Heart right ventricle (tissue), 16 donors: Measurements from ENCODE around the gene VPS13C. TPM values are rescaled to one million over a fixed set of nuclear protein-coding genes. Genes with fewer than 3 reads are reported as not detected.

Experiments
- ATAC-seq, 8 donors: fragments of 200-7000 bp; cut with Tn5 transposase; one replicate each; pipeline ENCODE4 v1.9.1; 2020; ENCODE audit warnings: mild to moderate bottlenecking in 8 of 8, moderate library complexity in 8 of 8, moderate number of reproducible peaks in 1 of 8
- DNase-seq, 2 donors: peaks; one replicate each; pipeline ENCODE4 v3.0.0-alpha.2; 2020
- H3K27ac ChIP-seq, 10 donors: fragments of 200-600 bp; sonication (generic) in 2 of 10; one replicate each; pipeline versions ENCODE4 v1.5.0 to v1.8.0; 2020 to 2022; ENCODE audit warnings: mild to moderate bottlenecking in 3 of 10
- H3K27me3 ChIP-seq, 7 donors: fragments of 200-600 bp; one replicate each; pipeline ENCODE4 v1.8.0; 2021 to 2022; ENCODE audit warnings: mild to moderate bottlenecking in 2 of 7
- H3K36me3 ChIP-seq, 9 donors: fragments of 200-600 bp; sonication (generic) in 1 of 9; one replicate each; pipeline versions ENCODE4 v1.5.0 to v1.8.0; 2020 to 2022; ENCODE audit warnings: mild to moderate bottlenecking in 2 of 9
- H3K4me1 ChIP-seq, 9 donors: fragments of 200-600 bp; sonication (generic) in 1 of 9; one replicate each; pipeline versions ENCODE4 v1.5.0 to v1.8.0; 2020 to 2022; ENCODE audit warnings: mild to moderate bottlenecking in 4 of 9
- H3K4me3 ChIP-seq, 10 donors: fragments of 200-600 bp; sonication (generic) in 2 of 10; one replicate each; pipeline versions ENCODE4 v1.5.0 to v1.8.0; 2020 to 2022; ENCODE audit warnings: mild to moderate bottlenecking in 7 of 10, moderate library complexity in 2 of 10
- H3K9me3 ChIP-seq, 11 donors: fragments of 200-600 bp in 10 of 11; sonication (generic) in 2 of 11; one replicate each; pipeline versions ENCODE4 v1.5.0 to v1.8.0; 2013 to 2022; ENCODE audit warnings: mild to moderate bottlenecking in 2 of 11, control low read depth in 1 of 11, moderate library complexity in 1 of 11
- WGBS, 2 donors: extraction: QIAGEN DNeasy Blood & Tissue Kit; methylation state at CpG; one replicate each; pipeline ENCODE4 v1.1.7; 2013; ENCODE audit warnings: inconsistent platforms in 1 of 2; 5-methylcytosine and 5-hydroxymethylcytosine counted together
- intact Hi-C, 10 donors: fragments of 100-400 bp; cut with DNase I; formaldehyde crosslinking; loops; one replicate each; pipeline versions ENCODE4 v1.11.1 to v1.14.2; 2022
- polyA plus RNA-seq, 2 donors: library from polyadenylated mRNA; stranded (reverse); fragments of 200-250 nt; gene quantifications; one replicate each; pipeline ENCODE4 v1.2.3, GENCODE V29; 2013
- total RNA-seq, 10 donors: library from RNA; stranded (reverse); fragmentation: NEBNext Ultra II Directional in 3 of 10; extraction: Animal tissue kit (Norgen Biotek cat#: 25700) in 3 of 10; gene quantifications; one replicate each; pipeline versions ENCODE4 v1.2.1 to v1.2.4, GENCODE V29; 2021 to 2023
- TF ChIP-seq, protein P1 (sequence below), 9 donors: fragments of 200-600 bp; sonication (generic) in 2 of 9; IDR thresholded peaks; one replicate each; pipeline versions ENCODE4 v1.5.0 to v1.8.0; 2021 to 2022; ENCODE audit warnings: antibody characterized with exemption in 9 of 9, mild to moderate bottlenecking in 5 of 9, moderate library complexity in 1 of 9
- donor health status: Arrhythmogenic right ventricular cardiomyopathy.
- donor health status: ischemic (EF 13 %, LVEDD 7.1; RV severe dilation, severe dysfunction).
- donor health status: healthy with polysubstance abuse.
- donor health status: DM: no; HTN: yes; CAD: no.
- donor health status: DM: no; HTN: no; CAD: no.
- donor health status: ischemic (EF 25% LVEDD 6.9; RV normal size, moderate dysfunction).
- donor health status: ischemic (EF 25% LVEDD 5.7; RV mildly dilated, moderate dysfunction).
- donor health status: healthy.
- donor health status: DM: yes; HTN: yes; CAD: no.
- donor health status: Ischemic cardiomyopathy.
- donor health status: ischemic (EF 35%, LVEDD 5.7; RV mildly dilated, moderate dysfunction).
- donor health status: nonischemic (EF 11% LVEDD 7.7; RV severe dilation, severe dysfunction).
- donor health status: DM: yes; HTN: yes; CAD: no.
- donor health status: PGD.
- donor health status: ischemic (EF 29% LVEDD 5.4; RV normal size, mild dysfunction).
- donor health status: nonischemic (EF 23%, LVEDD 6.1; RV moderate dilation, normal function).

The VPS13C gene
- total and polyA plus RNA-seq, 12 donors = 7.3 to 59.0 (median 39.6) TPM

DNA sequence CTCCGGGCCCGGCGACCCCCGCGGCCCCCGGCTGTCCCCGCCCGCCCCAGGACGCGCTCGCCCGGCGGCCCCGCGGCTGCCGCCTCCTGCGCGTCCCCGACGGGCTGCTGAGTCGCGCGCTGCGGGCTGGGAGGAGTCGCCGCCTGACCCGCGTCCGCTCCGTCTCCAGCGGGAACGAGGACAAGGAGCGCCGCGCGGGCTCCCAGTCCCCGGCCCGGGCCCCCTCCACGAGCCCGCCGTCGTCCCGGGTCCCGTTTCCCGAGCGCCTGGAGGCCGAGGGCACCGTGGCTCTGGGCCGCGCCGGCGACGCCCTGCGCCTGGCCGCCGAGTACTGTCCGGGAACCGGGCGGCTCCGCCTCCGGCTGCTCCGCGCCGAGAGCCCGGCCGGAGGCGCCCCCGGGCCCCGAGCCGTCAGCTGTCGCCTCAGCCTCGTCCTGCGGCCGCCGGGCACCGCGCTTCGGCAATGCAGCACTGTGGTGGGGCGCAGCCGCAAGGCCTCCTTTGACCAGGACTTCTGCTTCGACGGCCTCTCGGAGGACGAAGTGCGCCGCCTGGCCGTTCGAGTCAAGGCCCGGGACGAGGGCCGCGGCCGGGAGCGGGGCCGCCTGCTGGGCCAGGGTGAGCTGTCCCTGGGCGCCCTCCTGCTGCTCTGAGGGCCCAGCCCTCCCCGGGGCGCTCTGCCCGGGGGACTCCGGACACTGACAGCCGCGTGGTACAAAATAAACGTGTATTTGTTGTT lies 8.0 kb upstream of the VPS13C start:
- peak overlapping the region in 7 of 10 donors; percentile 16 to 63 (median 59) for H3K27ac ChIP-seq
- intact Hi-C loops = loop anchor here in 4 of 10 donors (5.0 to 10.0 kb wide), 3 partner anchors 99 to 193 kb away; partner anchors contain the start of gene C2CD4B (in 1 of the 4)

DNA sequence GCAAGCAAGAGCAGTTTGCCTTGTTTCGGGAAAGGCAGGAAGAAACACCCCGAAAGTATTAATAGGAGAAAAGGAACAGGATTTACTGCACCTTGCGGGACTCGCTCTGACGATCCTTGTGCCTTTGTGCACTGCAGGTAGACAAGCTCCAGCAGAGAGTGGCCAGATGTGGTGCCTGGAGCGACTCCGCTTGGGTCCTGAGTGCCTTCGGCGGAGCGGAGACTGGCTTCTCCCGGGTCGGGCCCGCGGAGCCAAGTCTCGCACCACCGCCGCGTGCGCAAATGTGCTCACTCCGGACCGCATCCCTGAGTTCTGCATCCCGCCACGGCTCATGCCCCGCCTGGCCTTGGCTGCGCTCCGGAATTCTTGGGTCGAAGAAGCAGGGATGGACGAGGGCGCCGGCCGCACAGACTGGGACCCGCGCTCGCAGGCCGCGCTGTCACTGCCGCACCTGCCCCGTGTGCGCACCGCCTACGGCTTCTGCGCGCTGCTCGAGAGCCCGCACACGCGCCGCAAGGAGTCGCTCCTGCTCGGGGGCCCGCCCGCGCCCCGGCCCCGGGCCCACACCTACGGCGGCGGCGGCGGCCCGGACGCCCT lies 7.3 kb upstream of the VPS13C start:
- TF ChIP-seq, protein P1, sequence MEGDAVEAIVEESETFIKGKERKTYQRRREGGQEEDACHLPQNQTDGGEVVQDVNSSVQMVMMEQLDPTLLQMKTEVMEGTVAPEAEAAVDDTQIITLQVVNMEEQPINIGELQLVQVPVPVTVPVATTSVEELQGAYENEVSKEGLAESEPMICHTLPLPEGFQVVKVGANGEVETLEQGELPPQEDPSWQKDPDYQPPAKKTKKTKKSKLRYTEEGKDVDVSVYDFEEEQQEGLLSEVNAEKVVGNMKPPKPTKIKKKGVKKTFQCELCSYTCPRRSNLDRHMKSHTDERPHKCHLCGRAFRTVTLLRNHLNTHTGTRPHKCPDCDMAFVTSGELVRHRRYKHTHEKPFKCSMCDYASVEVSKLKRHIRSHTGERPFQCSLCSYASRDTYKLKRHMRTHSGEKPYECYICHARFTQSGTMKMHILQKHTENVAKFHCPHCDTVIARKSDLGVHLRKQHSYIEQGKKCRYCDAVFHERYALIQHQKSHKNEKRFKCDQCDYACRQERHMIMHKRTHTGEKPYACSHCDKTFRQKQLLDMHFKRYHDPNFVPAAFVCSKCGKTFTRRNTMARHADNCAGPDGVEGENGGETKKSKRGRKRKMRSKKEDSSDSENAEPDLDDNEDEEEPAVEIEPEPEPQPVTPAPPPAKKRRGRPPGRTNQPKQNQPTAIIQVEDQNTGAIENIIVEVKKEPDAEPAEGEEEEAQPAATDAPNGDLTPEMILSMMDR (IDR thresholded peaks at IDR 0.05) = peak in 1 of 9 donors; percentile 16
- WGBS, 2 donors = 3 to 4% methylated on average over 42 to 62 of the region's 62 CpGs
- ATAC-seq (peak; percentile 18 to 53 (median 37)), DNase-seq (peak in 1 of 2 donors; percentile 38)
- Histone ChIP-seq H3K4me3 (peak overlapping the region in 9 of 10 donors; percentile 45 to 71 (median 57)), H3K27ac (peak overlapping the region in 3 of 10 donors; percentile 6 to 56 (median 38)), H3K27me3 (peaks cover 0 to 30% (median 0%) of the 10 kb centered on the region in 7 donors), H3K9me3 (no peaks in the 10 kb centered on the region), H3K4me1 (peaks cover 2 to 35% (median 19%) of the 10 kb centered on the region in 9 donors), H3K36me3 (no peaks in the 10 kb centered on the region)
- intact Hi-C loops = loop anchor here in 4 of 10 donors (5.0 to 10.0 kb wide), 3 partner anchors 100 to 193 kb away; partner anchors contain the start of gene C2CD4B (in 1 of the 4)

More for the DNA sequence above, 8.0 kb upstream of the VPS13C start:
- 1% methylated on average over 76 to 103 of the region's 103 CpGs for WGBS, 2 donors
- H3K4me1 ChIP-seq = peaks cover 2 to 35% (median 19%) of the 10 kb centered on the region in 9 donors
- H3K27me3 ChIP-seq = peaks cover 0 to 30% (median 0%) of the 10 kb centered on the region in 7 donors
- DNase-seq (peak; percentile 27 to 61), ATAC-seq (peak; percentile 37 to 76 (median 54))
- peak overlapping the region; percentile 23 to 71 (median 55) for H3K4me3 ChIP-seq
- H3K36me3 ChIP-seq = no peaks in the 10 kb centered on the region
- no peaks in the 10 kb centered on the region for H3K9me3 ChIP-seq
- TF ChIP-seq, protein P1 (IDR thresholded peaks at IDR 0.05) = peak in 6 of 9 donors; percentile 17 to 44 (median 37)

DNA sequence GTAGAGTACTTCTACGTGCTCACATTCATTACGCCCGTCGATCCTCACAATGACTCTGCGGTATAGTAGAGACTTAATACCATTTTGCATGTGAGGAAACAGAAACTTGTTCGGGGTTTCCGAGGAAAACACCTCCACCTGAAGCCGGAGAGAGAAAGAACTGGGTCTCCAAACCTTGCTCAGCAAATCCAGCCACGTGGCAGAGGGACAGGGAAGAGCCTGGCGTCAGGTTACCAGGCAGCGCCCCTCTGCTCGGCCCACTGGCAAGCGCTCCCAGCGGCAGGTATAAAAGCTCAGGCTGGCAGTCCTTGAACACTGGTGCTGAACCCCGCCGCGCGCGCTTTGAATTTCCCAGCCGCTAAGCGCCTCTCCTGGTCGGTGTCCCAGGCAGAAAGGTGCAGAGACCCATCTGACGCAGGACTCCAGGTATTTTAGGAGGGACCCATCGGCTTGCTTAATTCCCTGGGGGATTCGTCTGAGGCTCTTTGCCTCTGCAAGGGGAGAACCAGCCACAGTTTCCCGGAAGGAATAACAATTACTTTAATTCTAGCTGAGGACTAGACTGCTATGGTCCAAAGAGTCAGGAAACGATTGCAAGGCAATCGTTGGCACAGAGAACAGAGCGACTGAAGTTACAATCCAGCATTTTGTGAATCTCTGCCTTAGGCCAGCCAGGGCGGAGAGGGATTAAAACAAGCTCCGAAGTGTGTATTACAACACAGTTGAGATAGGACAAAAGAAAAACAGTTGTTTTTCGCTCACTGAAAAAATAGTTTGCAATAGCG lies 6.6 kb upstream of the VPS13C start, which contains the start of gene C2CD4A:
Gene C2CD4A, plus strand, starts transcription at position 315 of the 785 bp plus-strand sequence. CDS start 637 bp downstream, outside the sequence.
- H3K4me1 ChIP-seq = peaks cover 2 to 35% (median 19%) of the 10 kb centered on the region in 9 donors
- DNase-seq (peak; percentile 54 to 56), ATAC-seq (peak; percentile 58 to 90 (median 76))
- no peaks in the 10 kb centered on the region for H3K9me3 ChIP-seq
- peaks cover 0 to 30% (median 0%) of the 10 kb centered on the region in 7 donors for H3K27me3 ChIP-seq
- peak within 1 kb of the TSS in 3 of 10 donors; percentile 6 to 56 (median 38) for H3K27ac ChIP-seq
- peak within 1 kb of the TSS in 9 of 10 donors; percentile 45 to 71 (median 57) for H3K4me3 ChIP-seq
- no peaks in the 10 kb centered on the region for H3K36me3 ChIP-seq
- WGBS, 2 donors = 4 to 5% methylated on average over 33 of the region's 33 CpGs
- TF ChIP-seq, protein P1 (IDR thresholded peaks at IDR 0.05) = peak in 3 of 9 donors; percentile 19 to 33 (median 26)
- intact Hi-C loops = loop anchor here in 4 of 10 donors (5.0 to 10.0 kb wide), 3 partner anchors 100 to 192 kb away; partner anchors contain the start of gene C2CD4B (in 1 of the 4)
